Neural cell (in vitro differentiated cells): Measurements from ENCODE around the gene ZNF532. TPM values are rescaled to one million over a fixed set of nuclear protein-coding genes. Genes with fewer than 3 reads are reported as not detected.

Source experiments
- H2AFZ ChIP-seq: fragments of 200-600, 300-800 bp; sonication (generic), shearing (Covaris generic); 2 replicates; pipeline ENCODE4 v1.6.0; 2014; ENCODE audit warnings: low read depth, mild to moderate bottlenecking, antibody characterized with exemption, low read length, moderate library complexity
- H3F3A ChIP-seq: fragments of 200-600 bp; shearing (Covaris generic); 2 replicates; pipeline ENCODE4 v1.6.1; 2016; ENCODE audit warnings: mild to moderate bottlenecking, moderate library complexity, mixed read lengths, antibody characterized with exemption, low read length; ENCODE audit not compliant: insufficient read depth, poor library complexity, severe bottlenecking
- H3K27ac ChIP-seq: fragments of 200-600, 300-800 bp; sonication (generic), shearing (Covaris generic); 2 replicates; pipeline ENCODE4 v1.5.1; 2014; ENCODE audit warnings: mild to moderate bottlenecking, low read length, moderate library complexity
- H3K27me3 ChIP-seq: fragments of 300-800, 200-600 bp; sonication (generic), shearing (Covaris generic); 2 replicates; pipeline ENCODE4 v1.6.0; 2014; ENCODE audit warnings: mild to moderate bottlenecking, low read depth, low read length, moderate library complexity; ENCODE audit not compliant: insufficient read depth
- H3K36me3 ChIP-seq: fragments of 300-800, 200-600 bp; sonication (generic), shearing (Covaris generic); 2 replicates; pipeline ENCODE4 v1.5.1; 2014; ENCODE audit warnings: mild to moderate bottlenecking, antibody characterized with exemption, low read length, moderate library complexity; ENCODE audit not compliant: insufficient read depth
- H3K4me2 ChIP-seq: fragments of 300-800, 200-600 bp; sonication (generic), shearing (Covaris generic); 2 replicates; pipeline ENCODE4 v1.6.0; 2014; ENCODE audit warnings: mild to moderate bottlenecking, low read length
- H3K4me3 ChIP-seq: fragments of 300-800, 200-600 bp; sonication (generic), shearing (Covaris generic); 2 replicates; pipeline ENCODE4 v1.5.1; 2014; ENCODE audit warnings: mild to moderate bottlenecking, low read length, moderate library complexity
- H3K79me2 ChIP-seq: fragments of 200-600 bp; shearing (Covaris generic); replicated peaks from 2 replicates; pipeline ENCODE4 v1.6.0; 2014; ENCODE audit warnings: mild to moderate bottlenecking, low read length, moderate library complexity; ENCODE audit not compliant: insufficient read depth
- H3K9ac ChIP-seq: fragments of 300-800, 200-600 bp; sonication (generic), shearing (Covaris generic); 2 replicates; pipeline ENCODE4 v1.6.1; 2016; ENCODE audit warnings: mild to moderate bottlenecking, low read length, mixed read lengths
- H3K9me2 ChIP-seq: fragments of 200-600 bp; shearing (Covaris generic); 2 replicates; pipeline ENCODE4 v1.6.1; 2016; ENCODE audit warnings: mild to moderate bottlenecking, low read length, mixed read lengths; ENCODE audit not compliant: insufficient read depth
- H3K9me3 ChIP-seq: fragments of 200-600, 300-800 bp; sonication (generic), shearing (Covaris generic); 2 replicates; pipeline ENCODE4 v1.6.1; 2016; ENCODE audit warnings: mild to moderate bottlenecking, mixed run types, low read length, moderate library complexity, mixed read lengths
- H4K20me1 ChIP-seq: fragments of 200-600 bp; shearing (Covaris generic); 2 replicates; pipeline ENCODE4 v1.6.1; 2016; ENCODE audit warnings: mild to moderate bottlenecking, mixed run types; ENCODE audit not compliant: insufficient read depth
- CTCF ChIP-seq: fragments of 450-650 bp; IDR thresholded peaks from 2 replicates; pipeline ENCODE4 v1.5.1; 2014; ENCODE audit warnings: antibody characterized with exemption, mild to moderate bottlenecking, moderate library complexity; ENCODE audit not compliant: poor library complexity, severe bottlenecking
- EP300 ChIP-seq: fragments of 450-650 bp; conservative IDR thresholded peaks from 2 replicates; pipeline ENCODE4 v1.6.1; 2014; ENCODE audit warnings: antibody characterized with exemption, mild to moderate bottlenecking, moderate library complexity; ENCODE audit not compliant: poor library complexity, severe bottlenecking
- EZH2 ChIP-seq: fragments of 200-600, 300-800 bp; shearing (Covaris generic), sonication (generic); IDR thresholded peaks from 2 replicates; pipeline ENCODE4 v1.6.1; 2014; ENCODE audit warnings: antibody characterized with exemption, low read length, borderline replicate concordance, mild to moderate bottlenecking; ENCODE audit not compliant: insufficient read depth, poor library complexity, severe bottlenecking
- MXI1 ChIP-seq: fragments of 450-650 bp; conservative IDR thresholded peaks from 2 replicates; pipeline ENCODE4 v1.6.1; 2014; ENCODE audit warnings: antibody characterized with exemption, mild to moderate bottlenecking; ENCODE audit not compliant: poor library complexity, severe bottlenecking
- POLR2AphosphoS5 ChIP-seq: IDR thresholded peaks from 2 replicates; pipeline ENCODE4 v1.6.1; 2012
- RAD21 ChIP-seq: fragments of 450-650 bp; conservative IDR thresholded peaks from 2 replicates; pipeline ENCODE4 v1.6.1; 2014; ENCODE audit warnings: antibody characterized with exemption, mild to moderate bottlenecking, moderate library complexity
- REST ChIP-seq: IDR thresholded peaks from 2 replicates; pipeline ENCODE4 v1.6.1; 2012; ENCODE audit warnings: borderline replicate concordance
- SMC3 ChIP-seq: fragments of 450-650 bp; conservative IDR thresholded peaks from 2 replicates; pipeline ENCODE4 v1.6.1; 2014; ENCODE audit warnings: antibody characterized with exemption, mild to moderate bottlenecking, moderate library complexity; ENCODE audit not compliant: poor library complexity
- TAF1 ChIP-seq: IDR thresholded peaks from 2 replicates; pipeline ENCODE4 v1.6.1; 2012; ENCODE audit warnings: low read depth
- polyA plus RNA-seq: library from polyadenylated mRNA; depleted of rRNA; stranded (reverse); fragments of >200 nt; gene quantifications from 2 replicates; pipeline ENCODE4 v1.2.3, GENCODE V29; 2014

ZNF532 gene
- polyA plus RNA-seq, 1 donor from 2014 or later = 119 TPM

- H3K4me2 ChIP-seq = no peak overlapping the region
- peaks cover 18% of the 10 kb centered on the region for H3K36me3 ChIP-seq
- H3K9me2 ChIP-seq = no peaks in the 10 kb centered on the region
- no peak overlapping the region for H3K9ac ChIP-seq
- H3K4me3 ChIP-seq = no peak overlapping the region
- no peaks in the 10 kb centered on the region for H3K27me3 ChIP-seq
- H3K9me3 ChIP-seq = no peaks in the 10 kb centered on the region
- peaks cover 19% of the 10 kb centered on the region for H4K20me1 ChIP-seq
- no peaks in the 10 kb centered on the region for H3F3A ChIP-seq
- no peak for TF ChIP-seq TAF1
- H3K27ac ChIP-seq = no peak overlapping the region
- peaks cover 96% of the 10 kb centered on the region for H3K79me2 ChIP-seq
- H2AFZ ChIP-seq = no peak overlapping the region
Observed at GRCh38 chr18:58878640-58879039, 14.0 kb downstream of the ZNF532 start.

- Histone ChIP-seq H3K27ac (no peak overlapping the region), H4K20me1 (peaks cover 22% of the 10 kb centered on the region), H2AFZ (no peak overlapping the region), H3K36me3 (peaks cover 6% of the 10 kb centered on the region), H3K4me3 (no peak overlapping the region), H3K79me2 (peaks cover 96% of the 10 kb centered on the region), H3K9me3 (no peaks in the 10 kb centered on the region), H3K9ac (no peak overlapping the region), H3F3A (no peaks in the 10 kb centered on the region), H3K27me3 (no peaks in the 10 kb centered on the region), H3K4me2 (no peak overlapping the region), H3K9me2 (no peaks in the 10 kb centered on the region)
- TF ChIP-seq POLR2AphosphoS5 = no peak
- TF ChIP-seq MXI1 = no peak
- TF ChIP-seq RAD21 = no peak
- no peak for TF ChIP-seq CTCF
- TF ChIP-seq EZH2 = no peak
- TF ChIP-seq EP300 = no peak
- TF ChIP-seq REST = no peak
- TF ChIP-seq TAF1 = no peak
- TF ChIP-seq SMC3 = no peak
Observed at GRCh38 chr18:58881477-58881876, 16.8 kb downstream of the ZNF532 start.

GRCh38 chr18:58882044-58882443, 17.4 kb downstream of the ZNF532 start:
- H3K9me3 ChIP-seq = no peaks in the 10 kb centered on the region
- H3K4me3 ChIP-seq = no peak overlapping the region
- H3K36me3 ChIP-seq = peaks cover 4% of the 10 kb centered on the region
- no peak overlapping the region for H3K27ac ChIP-seq
- H3K9me2 ChIP-seq = no peaks in the 10 kb centered on the region
- H3K4me2 ChIP-seq = no peak overlapping the region
- H4K20me1 ChIP-seq = peaks cover 25% of the 10 kb centered on the region
- TF ChIP-seq EZH2 (no peak), CTCF (no peak), POLR2AphosphoS5 (no peak)
- no peaks in the 10 kb centered on the region for H3K27me3 ChIP-seq
- no peaks in the 10 kb centered on the region for H3F3A ChIP-seq
- H3K9ac ChIP-seq = no peak overlapping the region
- H2AFZ ChIP-seq = no peak overlapping the region
- H3K79me2 ChIP-seq = peaks cover 96% of the 10 kb centered on the region
